Gastrocnemius medialis (tissue), 4 donors: ENCODE data around the gene MEGF8. TPM values are rescaled to one million over a fixed set of nuclear protein-coding genes. Genes with fewer than 3 reads are reported as not detected.

Source experiments
- ATAC-seq, 2 donors: fragments of 150-250 bp; one replicate each; pipeline ENCODE4 v1.9.1; 2016
- DNase-seq, 2 donors: peaks; one replicate each; pipeline ENCODE4 v3.0.0-alpha.2; 2019
- H3K27ac ChIP-seq, 4 donors: fragments of 200-600 bp; sonication (generic); 1 replicate in 1 of 4; 2 replicates in 3 of 4; pipeline ENCODE4 v1.5.1; 2016 to 2018; ENCODE audit warnings: mild to moderate bottlenecking in 2 of 4, moderate library complexity in 1 of 4
- H3K27me3 ChIP-seq, 3 donors: fragments of 200-600 bp; sonication (generic) in 2 of 3; 1 replicate in 1 of 3; 2 replicates in 2 of 3; pipeline versions ENCODE4 v1.5.1 to v1.6.0; 2016 to 2019; ENCODE audit warnings: mild to moderate bottlenecking in 1 of 3, moderate library complexity in 1 of 3
- H3K36me3 ChIP-seq, 2 donors: fragments of 200-600 bp; sonication (generic) in 1 of 2; one replicate each; pipeline ENCODE4 v1.5.1; 2017 to 2018
- H3K4me1 ChIP-seq, 2 donors: fragments of 200-600 bp; sonication (generic) in 1 of 2; one replicate each; pipeline ENCODE4 v1.5.1; 2016 to 2017; ENCODE audit warnings: mild to moderate bottlenecking in 2 of 2
- H3K4me3 ChIP-seq, 4 donors: fragments of 200-600 bp; sonication (generic) in 3 of 4; 1 replicate in 1 of 4; 2 replicates in 3 of 4; pipeline ENCODE4 v1.5.1; 2016 to 2019; ENCODE audit warnings: mild to moderate bottlenecking in 2 of 4
- H3K9me3 ChIP-seq, 3 donors: fragments of 200-600 bp; sonication (generic) in 2 of 3; 1 replicate in 1 of 3; 2 replicates in 2 of 3; pipeline ENCODE4 v1.5.1; 2016 to 2019
- POLR2A ChIP-seq, 2 donors: fragments of 450-650 bp; IDR thresholded peaks; one replicate each; pipeline ENCODE4 v1.6.1; 2017; ENCODE audit warnings: antibody characterized with exemption in 2 of 2, mild to moderate bottlenecking in 2 of 2, moderate library complexity in 2 of 2
- in situ Hi-C, 4 donors: fragments of 200-750 bp; cut with MboI; loops; one replicate each; pipeline versions ENCODE4 v1.15.0 to v1.8.0; 2017; ENCODE audit warnings: low sequenced_read_pairs in 4 of 4
- intact Hi-C: fragments of 100-400 bp; cut with DNase I; formaldehyde crosslinking; loops from one replicate; pipeline ENCODE4 v1.15.1; 2023; ENCODE audit warnings: low total_unique reads
- total RNA-seq, 4 donors: library from RNA; depleted of rRNA; stranded (reverse); fragments of >200 nt; gene quantifications; one replicate each; pipeline versions ENCODE4 v1.1.0 to v1.2.3, GENCODE V29; 2016
- TF ChIP-seq, protein P1 (sequence below), 5 experiments: fragments of 450-650 bp in 3 of 5; fragments of 200-600 bp in 2 of 5; sonication (generic) in 2 of 5; IDR thresholded peaks in 4 of 5; conservative IDR thresholded peaks in 1 of 5; 1 replicate in 4 of 5; 2 replicates in 1 of 5; pipeline ENCODE4 v1.5.1; 2016 to 2019; ENCODE audit warnings: antibody characterized with exemption in 5 of 5, mild to moderate bottlenecking in 3 of 5, moderate library complexity in 3 of 5

MEGF8 gene
- total RNA-seq, 4 donors from 2014 or later, result 7.3 to 12.3 (median 10.3) TPM

DNA sequence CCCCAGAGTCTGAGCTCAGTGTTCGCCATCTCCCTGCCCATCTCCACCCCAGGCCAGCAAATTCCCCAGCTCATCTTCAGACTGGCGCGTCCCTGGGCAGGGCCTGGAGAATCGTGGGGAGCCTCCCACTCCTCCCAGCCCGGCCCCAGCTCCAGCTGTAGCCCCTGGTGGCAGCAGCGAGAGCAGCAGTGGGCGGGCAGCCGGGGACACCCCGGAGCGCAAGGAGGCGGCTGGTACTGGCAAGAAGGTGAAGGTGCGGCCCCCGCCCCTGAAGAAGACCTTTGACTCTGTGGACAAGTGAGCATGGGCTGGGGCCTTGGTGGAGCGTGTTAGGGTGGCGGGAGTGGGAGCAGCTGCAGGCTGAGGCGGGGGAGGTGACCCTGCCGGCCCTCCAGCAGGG, 31.9 kb upstream of the MEGF8 start:
- intact Hi-C loops, result no loop called here
- no peaks in the 10 kb centered on the region for H3K4me1 ChIP-seq
- in situ Hi-C loops, result no loop called here

DNA sequence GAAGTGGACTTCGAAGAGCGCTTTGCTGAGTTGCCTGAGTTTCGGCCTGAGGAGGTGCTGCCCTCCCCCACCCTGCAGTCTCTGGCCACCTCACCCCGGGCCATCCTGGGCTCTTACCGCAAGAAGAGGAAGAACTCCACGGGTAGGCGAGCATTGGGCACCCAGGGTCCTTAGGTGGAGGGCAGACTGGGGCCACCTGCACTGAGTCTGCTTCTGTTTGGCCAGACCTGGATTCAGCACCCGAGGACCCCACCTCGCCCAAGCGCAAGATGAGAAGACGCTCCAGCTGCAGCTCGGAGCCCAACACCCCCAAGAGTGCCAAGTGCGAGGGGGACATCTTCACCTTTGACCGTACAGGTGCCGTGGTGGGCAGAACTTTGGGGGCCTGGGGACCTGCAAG, 31.5 kb upstream of the MEGF8 start:
- H3K4me3 ChIP-seq, result no peak overlapping the region
- H3K4me1 ChIP-seq, result no peaks in the 10 kb centered on the region
- DNase-seq (no peak), ATAC-seq (no peak)
- H3K36me3 ChIP-seq, result peaks cover 0 to 61% of the 10 kb centered on the region in 2 donors
- intact Hi-C loops (no loop called here), in situ Hi-C loops (no loop called here)
- TF ChIP-seq, protein P1, sequence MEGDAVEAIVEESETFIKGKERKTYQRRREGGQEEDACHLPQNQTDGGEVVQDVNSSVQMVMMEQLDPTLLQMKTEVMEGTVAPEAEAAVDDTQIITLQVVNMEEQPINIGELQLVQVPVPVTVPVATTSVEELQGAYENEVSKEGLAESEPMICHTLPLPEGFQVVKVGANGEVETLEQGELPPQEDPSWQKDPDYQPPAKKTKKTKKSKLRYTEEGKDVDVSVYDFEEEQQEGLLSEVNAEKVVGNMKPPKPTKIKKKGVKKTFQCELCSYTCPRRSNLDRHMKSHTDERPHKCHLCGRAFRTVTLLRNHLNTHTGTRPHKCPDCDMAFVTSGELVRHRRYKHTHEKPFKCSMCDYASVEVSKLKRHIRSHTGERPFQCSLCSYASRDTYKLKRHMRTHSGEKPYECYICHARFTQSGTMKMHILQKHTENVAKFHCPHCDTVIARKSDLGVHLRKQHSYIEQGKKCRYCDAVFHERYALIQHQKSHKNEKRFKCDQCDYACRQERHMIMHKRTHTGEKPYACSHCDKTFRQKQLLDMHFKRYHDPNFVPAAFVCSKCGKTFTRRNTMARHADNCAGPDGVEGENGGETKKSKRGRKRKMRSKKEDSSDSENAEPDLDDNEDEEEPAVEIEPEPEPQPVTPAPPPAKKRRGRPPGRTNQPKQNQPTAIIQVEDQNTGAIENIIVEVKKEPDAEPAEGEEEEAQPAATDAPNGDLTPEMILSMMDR (IDR thresholded peaks at IDR 0.05 in 4 of 5, conservative IDR thresholded peaks at IDR 0.05 in 1 of 5), result no peak
- no peak for TF ChIP-seq POLR2A (IDR thresholded peaks at IDR 0.05)
- no peak overlapping the region for H3K27ac ChIP-seq
- no peaks in the 10 kb centered on the region for H3K9me3 ChIP-seq
- H3K27me3 ChIP-seq, result no peaks in the 10 kb centered on the region

More for the DNA sequence above, 31.9 kb upstream of the MEGF8 start:
- Histone ChIP-seq H3K9me3 (no peaks in the 10 kb centered on the region), H3K4me3 (no peak overlapping the region), H3K27ac (no peak overlapping the region), H3K27me3 (no peaks in the 10 kb centered on the region), H3K36me3 (peaks cover 0 to 66% of the 10 kb centered on the region in 2 donors)
- TF ChIP-seq POLR2A (IDR thresholded peaks at IDR 0.05), result no peak
- TF ChIP-seq, protein P1 (IDR thresholded peaks at IDR 0.05 in 4 of 5, conservative IDR thresholded peaks at IDR 0.05 in 1 of 5), result no peak
- DNase-seq, result no peak
- no peak for ATAC-seq

DNA sequence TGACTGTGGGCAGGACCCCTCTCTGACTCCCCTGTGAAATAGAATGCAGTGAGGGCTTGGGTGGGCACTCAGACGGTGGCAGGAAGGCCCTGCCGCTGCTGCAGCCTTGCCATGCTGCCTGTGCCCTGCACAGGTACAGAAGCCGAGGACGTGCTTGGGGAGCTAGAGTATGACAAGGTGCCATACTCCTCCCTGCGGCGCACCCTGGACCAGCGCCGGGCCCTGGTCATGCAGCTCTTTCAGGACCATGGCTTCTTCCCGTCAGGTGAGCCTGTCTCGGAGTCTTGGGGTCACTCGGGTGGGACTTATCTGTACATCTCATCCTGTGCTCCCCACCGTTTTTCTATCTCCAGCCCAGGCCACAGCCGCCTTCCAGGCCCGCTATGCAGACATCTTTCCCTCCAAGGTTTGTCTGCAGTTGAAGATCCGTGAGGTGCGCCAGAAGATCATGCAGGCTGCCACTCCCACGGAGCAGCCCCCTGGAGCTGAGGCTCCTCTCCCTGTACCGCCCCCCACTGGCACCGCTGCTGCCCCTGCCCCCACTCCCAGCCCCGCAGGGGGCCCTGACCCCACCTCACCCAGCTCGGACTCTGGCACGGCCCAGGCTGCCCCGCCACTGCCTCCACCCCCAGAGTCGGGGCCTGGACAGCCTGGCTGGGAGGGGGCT, 30.8 kb upstream of the MEGF8 start:
- Histone ChIP-seq H3K36me3 (peaks cover 0 to 55% of the 10 kb centered on the region in 2 donors), H3K27me3 (no peaks in the 10 kb centered on the region), H3K4me1 (no peaks in the 10 kb centered on the region), H3K4me3 (no peak overlapping the region), H3K9me3 (no peaks in the 10 kb centered on the region), H3K27ac (no peak overlapping the region)
- intact Hi-C loops (no loop called here), in situ Hi-C loops (no loop called here)
- DNase-seq, result no peak
- TF ChIP-seq, protein P1 (IDR thresholded peaks at IDR 0.05 in 4 of 5, conservative IDR thresholded peaks at IDR 0.05 in 1 of 5), result no peak
- no peak for TF ChIP-seq POLR2A (IDR thresholded peaks at IDR 0.05)
- ATAC-seq, result no peak

DNA sequence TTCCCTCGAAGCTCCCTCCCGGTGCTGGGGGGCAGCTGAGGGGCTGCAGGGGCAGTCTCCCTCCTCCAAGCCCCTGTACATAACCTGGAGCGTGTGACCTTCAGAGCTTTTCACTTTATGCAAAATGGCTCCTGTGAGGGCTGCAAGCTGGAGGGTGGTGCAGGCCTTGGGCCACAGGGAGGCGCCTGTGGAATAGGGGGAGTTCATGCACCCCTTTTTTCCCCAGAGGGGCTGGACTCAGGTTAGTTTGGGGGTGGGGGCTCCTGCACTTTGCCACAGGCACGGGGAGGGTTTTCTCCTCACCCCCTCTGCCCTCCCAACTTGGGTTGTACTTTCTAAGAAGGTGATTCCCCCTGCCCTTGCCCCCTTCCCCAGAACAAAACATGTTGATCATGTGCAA, 30.1 kb upstream of the MEGF8 start:
- TF ChIP-seq, protein P1 (IDR thresholded peaks at IDR 0.05 in 4 of 5, conservative IDR thresholded peaks at IDR 0.05 in 1 of 5), result no peak
- TF ChIP-seq POLR2A (IDR thresholded peaks at IDR 0.05), result no peak
- in situ Hi-C loops, result no loop called here
- H3K27me3 ChIP-seq, result no peaks in the 10 kb centered on the region
- peaks cover 0 to 47% of the 10 kb centered on the region in 2 donors for H3K36me3 ChIP-seq
- intact Hi-C loops, result no loop called here
- DNase-seq (no peak), ATAC-seq (no peak)
- H3K27ac ChIP-seq, result no peak overlapping the region
- no peaks in the 10 kb centered on the region for H3K4me1 ChIP-seq
- no peaks in the 10 kb centered on the region for H3K9me3 ChIP-seq
- H3K4me3 ChIP-seq, result no peak overlapping the region
